ENCODE results near the gene CIC.
"Not testable (repeated sequence)": the region's sequence is repeated elsewhere in the genome, so short reads cannot be mapped to it uniquely, and the experiment has no call there.

Gene CIC

DNA sequence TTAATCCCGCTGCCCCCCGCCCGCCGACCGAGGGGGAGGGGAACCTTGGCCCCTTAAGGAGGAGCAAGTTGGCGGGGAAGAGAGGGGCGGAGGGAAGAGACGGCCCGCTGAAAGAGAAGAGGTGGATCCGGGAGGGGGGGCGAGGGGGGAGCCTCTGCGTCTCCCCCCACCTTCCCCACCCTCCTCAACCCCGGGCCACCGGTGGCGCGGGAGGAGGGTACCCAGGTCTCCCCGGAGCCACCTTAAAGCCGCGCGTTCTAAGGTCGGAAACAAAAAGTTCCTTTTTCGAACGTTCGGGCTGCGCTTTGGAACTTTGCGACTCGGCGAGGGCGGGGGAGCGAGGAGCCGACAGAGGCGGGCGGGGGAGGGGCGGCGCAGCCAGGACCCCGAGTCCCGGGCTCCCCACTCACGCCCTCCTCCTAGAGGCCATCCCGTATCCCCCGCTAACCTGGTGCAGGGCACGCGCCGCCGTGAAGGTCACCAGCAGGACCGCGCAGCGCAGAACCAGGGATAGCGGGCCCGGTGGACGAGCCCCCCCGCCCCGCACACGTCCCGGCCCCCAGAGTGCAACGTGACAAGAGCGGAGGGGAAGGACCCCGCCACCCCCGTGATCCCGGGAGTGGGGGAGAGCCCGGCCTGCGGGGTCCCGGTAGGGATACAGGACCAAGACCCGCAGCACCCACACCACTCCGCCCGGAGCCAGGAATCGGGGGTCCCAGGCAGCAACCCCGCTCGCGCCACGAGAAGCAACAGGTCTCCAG lies 14.8 kb upstream of the CIC start:
- peak; percentile 46 to 71 (median 57) for DNase-seq (ENCODE audit: low read depth in 3 of 3, low spot score in 1 of 3)

DNA sequence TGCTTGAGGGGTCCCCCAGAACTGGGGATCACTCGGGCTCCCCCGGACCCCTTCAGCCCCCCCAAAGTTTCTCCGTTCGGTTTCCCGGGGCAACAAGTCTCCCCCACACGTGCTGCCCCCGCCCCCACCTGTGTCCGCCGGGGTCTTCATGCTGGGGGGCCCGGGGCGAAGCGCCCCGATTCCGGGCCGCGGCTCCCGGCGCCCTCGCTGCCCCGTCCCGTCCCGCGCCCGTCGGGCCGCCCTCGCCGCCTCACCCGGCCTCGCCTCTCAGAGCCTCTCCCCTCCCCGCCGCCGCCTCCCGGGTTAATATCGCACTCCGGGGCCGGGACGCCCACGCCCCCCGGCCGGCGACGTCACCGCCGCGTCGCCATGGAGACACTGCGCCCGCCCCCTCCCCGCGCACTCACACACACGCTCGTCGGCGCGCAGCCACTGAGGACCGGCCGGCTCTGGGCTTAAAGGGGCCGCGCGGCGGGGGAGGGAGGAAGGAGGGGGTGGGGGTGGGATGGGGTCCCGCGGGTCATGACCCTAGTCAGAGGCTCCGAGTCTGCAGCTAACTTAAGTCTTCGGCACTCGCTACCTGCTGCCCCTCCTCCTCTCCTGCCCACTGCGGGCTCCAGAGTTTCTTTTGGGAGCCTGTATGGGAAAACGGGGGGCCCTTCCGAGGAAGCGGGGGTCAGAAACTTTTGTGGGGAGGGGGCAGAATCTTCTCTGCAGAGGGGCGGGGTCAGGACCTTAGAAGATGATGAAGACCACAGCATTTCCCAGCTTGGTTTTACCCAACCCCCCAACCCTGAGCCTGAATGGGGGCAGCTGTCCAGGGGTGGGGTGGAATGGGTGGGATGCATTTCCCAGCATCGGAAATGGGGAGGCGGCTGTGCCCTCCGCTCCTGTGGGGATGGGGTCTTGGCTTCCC lies 13.9 kb upstream of the CIC start, which contains the start of gene ERF:
ERF (minus strand) TSS at position 279 of the 916 bp plus-strand sequence; CDS start at position 150, 129 bp downstream.
- peak; percentile 82 to 95 (median 93) for DNase-seq (ENCODE audit: low read depth in 3 of 3, low spot score in 1 of 3)

DNA sequence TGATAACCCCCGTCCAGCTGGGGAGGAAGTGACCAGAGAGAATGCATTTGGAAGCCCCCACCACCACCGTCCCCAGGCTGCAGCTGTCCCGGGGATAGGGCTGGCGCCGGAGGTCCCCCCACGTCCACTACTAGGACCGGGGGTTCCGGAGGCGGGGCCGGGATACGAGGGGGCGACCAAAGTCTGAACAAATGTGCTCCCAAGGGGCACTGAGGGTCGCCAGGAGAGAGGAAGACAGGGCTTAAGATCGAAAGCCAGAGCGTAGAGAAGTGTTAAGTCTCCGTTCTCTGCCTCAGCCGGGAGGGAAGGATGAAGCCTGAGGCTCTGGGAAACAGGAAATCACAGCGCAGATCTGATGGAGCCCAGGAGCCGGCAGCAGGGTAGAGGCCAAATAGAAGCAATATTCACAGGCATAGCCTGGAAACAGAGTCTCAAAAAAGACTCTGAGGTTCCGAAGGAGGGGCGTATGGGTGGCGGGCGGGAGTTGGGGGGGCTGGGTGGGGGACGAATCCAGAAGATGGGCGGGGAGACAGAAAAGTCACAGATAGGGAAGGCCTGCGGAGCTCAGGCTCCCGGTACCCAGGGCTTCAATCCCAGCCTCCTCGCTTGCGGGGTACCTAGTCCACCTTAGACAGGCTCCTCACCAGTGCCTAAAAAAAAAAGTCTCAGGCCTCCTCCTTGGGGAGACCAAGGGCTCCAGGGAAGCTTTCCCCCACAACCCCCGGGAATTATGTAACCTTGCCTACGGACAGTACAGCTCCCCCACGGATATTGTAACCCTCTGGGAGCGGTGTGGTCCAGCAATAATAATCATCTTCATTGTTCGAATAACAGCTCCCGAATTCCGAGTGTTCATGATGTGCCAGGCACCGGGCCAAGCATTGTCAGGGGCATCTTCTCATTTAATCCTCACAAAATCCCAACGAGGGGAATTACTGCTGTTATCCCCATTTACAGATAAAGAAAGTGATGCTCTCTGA lies 13.0 kb upstream of the CIC start:
- no peak for DNase-seq (ENCODE audit: low read depth in 3 of 3, low spot score in 1 of 3)

DNA sequence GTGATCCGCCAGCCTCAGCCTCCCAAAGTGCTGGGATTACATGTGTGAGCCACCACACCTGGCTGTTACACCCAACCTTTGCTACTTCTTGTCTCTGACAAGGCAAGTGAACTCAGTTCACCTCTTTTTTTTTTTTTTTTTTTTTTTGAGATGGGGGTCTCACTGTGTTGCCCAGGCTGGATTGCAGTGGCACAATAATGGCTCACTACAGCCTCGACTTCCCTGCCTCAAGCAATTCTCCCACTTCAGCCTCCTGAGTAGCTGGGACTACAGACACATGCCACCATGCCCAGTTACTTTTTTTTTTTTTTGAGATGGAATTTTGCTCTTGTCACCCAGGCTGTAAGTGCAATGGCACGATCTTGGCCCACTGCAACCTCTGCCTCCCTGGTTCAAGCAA lies 11.2 kb upstream of the CIC start:
- DNase-seq (ENCODE audit: low read depth in 3 of 3, low spot score in 1 of 3): not testable (repeated sequence)

DNA sequence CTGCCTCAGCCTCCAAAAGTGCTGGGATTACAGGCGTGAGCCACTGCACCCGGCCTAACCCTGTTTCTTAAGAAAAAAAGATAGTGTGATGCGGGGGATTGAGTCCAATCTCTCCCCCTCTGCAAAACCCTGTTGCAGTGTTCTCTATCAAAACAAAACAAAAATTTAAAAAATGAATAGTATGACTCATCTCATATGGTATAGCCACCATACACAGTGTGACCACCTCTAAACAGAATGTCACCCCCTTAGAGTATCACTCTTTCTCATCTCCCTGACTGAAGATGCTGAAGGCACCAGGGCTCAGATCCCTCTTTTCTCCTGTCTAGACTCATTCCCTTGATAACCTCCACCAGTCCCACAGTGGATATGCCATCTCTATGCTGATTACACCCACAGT lies 7.3 kb upstream of the CIC start:
- no peak for DNase-seq (ENCODE audit: low read depth in 3 of 3, low spot score in 1 of 3)

DNA sequence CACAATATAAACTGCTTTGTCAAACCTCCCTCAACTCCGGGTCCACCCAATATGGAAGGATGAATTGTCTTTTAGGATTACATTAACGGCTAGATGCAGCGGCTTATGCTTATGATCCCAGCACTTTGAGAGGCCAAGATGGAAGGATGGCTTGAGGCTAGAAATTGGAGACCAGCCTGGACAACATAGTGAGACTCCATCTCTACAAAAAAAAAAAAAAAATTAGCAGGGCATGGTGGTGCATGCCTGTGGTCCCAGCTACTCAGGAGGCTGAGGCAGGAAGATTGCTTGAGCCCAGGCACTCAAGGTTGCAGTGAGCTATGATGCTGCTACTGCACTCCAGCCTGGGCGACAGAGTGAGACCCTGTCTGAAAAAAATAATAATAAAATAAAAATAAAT lies 2.9 kb upstream of the CIC start:
- not testable (repeated sequence) for DNase-seq (ENCODE audit: low read depth in 3 of 3, low spot score in 1 of 3)

DNA sequence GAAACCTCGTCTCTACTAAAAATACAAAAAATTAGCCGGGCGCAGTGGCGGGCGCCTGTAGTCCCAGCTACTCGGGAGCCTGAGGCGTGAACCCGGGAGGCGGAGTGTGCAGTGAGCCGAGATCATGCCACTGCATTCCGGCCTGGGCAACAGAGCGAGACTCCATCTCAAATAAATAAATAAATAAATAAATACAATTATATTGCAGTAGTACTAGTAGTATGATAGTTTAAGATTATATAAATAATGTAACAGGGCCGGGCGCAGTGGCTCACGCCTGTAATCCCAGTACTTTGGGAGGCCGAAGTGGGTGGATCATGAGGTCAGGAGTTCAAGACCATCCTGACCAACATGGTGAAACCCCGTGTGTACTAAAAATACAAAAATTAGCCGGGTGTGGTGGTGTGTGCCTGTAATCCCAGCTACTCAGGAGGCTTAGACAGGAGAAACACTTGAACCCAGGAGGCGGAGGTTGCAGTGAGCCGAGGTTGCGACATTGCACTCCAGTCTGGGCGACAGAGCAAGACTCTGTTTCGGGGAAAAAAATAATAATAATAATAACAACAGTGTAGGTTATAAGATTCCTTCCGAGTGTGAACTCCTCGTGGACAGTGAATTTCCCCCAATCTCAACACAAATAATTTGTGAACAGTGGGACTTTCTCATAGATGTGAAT lies 2.0 kb upstream of the CIC start:
- DNase-seq (ENCODE audit: low read depth in 3 of 3, low spot score in 1 of 3): not testable (repeated sequence)

DNA sequence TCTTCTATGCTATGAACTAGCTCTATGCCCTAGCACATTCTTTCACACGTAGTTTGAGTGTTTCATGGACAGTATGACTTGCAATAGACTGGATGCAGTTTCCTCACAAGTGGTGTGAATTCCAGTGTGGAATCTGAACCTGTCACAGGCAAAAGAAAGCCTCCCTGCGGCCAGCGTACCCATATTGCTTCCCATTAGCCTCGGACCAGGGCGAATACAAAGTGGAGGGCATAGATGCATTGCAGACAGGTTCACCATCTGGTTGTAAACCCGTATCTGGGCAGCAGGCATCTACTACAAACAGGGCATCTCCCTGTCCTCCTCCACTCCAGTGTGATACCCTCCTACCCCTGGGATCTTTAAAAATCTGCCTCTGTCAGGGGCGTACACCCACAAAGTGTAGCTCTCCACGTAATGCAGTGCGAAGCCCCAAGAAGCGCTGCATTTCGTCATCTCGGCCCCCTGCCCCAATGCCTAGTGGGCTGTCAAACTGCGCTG lies 1.4 kb upstream of the CIC start:
- DNase-seq (ENCODE audit: low read depth in 3 of 3, low spot score in 1 of 3): no peak

DNA sequence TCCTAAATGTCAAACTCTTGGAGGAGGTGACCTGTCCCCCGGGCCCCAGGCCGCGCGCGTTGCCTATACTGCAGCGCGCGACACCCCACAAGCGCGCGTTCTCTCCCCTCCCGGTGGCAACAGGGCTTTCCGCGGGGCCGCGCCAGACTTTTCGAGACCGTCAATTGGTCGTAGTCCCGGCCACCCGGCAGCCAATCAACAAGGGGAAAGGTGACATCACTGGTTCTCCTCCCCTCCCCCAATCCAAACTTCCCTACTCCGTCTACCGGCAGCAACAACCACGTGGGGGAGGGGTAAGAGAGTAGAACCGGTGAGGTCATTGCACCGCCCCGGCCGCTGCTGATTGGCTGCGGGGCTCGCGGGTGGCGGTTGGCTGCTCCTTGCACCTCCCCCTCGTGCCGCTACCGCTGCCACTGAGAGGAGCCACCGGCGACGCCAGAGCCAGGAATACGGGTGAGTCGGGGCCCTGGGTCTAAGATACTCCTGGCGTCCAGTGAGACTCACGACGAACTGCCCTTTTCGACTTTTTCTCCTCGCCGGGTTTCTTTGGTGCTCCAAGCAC lies 829 bp upstream of the CIC start:
- peak; percentile 88 to 98 (median 96) for DNase-seq (ENCODE audit: low read depth in 3 of 3, low spot score in 1 of 3)

DNA sequence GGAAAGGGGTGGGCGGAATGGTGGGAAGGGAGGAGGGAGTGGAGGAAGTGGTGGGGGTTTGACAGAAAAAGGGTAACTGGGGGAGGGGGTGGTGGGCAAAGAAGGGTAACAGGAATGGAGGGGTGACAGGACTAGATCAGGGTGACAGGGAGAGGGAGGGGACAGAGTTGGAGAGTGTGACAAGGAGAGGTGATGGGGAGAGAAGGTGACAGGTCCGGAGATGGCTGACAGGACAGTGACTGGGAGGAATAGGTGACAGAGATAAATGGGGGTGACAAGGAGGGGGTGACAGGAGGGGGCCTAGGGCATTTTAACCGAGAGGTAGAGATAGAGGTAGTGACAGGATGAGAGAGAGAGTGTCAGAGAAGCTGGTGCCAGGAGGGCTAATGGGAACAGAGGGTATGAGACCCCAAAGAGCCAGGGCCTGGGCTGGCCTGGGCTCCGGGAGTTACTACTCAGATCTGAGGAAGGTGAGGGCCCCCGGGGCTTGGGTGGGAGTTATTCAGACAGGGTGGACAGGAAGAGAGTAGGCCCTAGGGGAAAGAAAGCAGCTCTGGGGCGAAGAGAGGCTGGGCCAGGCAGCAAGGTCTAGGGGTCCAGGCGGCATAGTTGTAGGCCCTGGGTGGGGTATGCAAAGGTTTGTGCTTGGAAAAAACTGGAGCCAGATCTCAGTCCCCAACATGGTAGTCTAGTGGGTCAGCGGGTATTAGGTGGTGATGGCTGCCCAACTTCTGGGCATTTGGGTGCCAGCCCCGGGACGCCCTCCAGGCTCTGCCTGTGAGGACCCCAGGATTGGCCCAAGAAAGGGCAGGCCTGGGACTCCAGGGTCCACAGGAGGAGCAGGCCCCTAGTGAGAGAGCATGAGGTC lies 660 bp downstream of the CIC start:
- DNase-seq (ENCODE audit: low read depth in 3 of 3, low spot score in 1 of 3): no peak

DNA sequence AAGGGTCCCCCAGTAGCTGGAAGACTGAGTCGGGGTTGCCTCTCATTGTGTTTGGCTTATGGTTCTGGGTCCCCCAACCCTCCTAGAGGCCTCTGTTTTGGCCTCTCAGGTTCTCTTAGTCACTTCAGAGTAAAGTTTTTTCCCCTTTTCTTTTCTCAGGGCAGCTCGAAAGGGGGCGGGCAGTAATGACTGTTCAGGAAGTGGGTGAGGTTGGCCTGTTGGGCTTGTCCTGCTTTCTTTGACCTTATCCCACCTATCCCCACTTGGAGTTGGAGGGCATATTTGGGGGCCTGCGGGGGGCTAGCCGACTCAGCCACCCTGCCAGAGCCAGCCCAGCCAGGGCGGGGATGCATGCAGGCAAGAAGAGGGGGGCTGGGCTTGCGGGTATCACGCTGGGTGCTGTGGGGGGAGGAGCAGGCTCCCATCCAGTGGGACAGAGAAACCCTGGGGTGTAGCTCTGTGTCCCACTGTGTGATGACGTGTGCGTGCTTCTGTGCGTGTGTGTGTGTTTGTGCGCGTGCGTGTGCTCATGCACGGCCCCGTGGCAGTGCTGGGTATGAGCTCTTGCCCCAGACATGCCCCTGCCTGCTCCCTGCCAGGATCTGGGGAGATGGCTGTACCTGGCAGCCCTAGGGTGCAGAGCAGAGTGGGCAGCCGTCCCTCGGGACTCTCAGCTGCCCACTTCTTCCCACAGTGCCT lies 1.4 kb downstream of the CIC start:
- DNase-seq (ENCODE audit: low read depth in 3 of 3, low spot score in 1 of 3): no peak

DNA sequence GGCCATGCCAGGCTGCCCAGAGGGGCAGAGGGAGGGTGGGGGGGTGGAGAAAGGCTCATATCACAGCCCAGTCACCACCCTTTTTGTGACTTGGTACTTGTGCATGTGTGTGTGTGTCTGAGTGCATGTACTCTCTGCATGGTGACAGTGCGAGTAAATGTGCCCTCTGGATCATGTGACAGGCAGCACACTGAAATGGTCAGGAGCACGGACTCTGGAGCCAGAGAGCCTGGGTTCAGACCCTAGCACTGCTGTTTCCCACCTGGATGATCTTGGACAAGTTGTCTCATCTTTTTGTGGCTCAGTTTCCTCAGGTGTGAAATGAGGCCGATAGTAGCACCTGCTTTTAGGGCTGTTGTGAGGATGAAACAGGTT lies 2.0 kb downstream of the CIC start:
- no peak for DNase-seq (ENCODE audit: low read depth in 3 of 3, low spot score in 1 of 3)

DNA sequence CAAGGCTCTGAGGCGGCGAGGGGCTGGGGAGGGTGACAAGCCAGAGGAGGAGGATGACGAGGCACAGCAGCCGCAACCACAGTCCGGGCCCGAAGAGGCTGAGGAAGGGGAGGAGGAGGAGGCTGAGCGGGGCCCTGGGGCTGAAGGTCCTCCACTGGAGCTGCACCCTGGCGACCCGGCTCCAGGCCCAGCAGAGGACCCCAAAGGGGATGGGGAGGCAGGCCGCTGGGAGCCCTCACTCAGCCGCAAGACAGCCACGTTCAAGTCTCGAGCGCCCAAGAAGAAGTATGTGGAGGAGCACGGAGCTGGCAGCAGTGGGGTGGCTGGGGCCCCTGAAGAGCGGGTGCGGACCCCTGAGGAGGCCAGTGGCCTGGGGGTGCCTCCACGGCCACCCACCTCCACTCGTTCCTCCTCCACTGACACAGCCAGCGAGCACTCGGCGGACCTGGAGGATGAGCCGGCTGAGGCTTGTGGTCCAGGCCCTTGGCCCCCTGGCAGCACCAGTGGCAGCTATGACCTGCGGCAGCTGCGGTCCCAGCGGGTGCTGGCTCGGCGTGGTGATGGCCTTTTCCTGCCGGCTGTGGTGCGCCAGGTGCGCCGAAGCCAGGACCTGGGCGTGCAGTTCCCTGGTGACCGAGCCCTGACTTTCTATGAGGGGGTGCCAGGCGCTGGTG lies 2.9 kb downstream of the CIC start:
- no peak for DNase-seq (ENCODE audit: low read depth in 3 of 3, low spot score in 1 of 3)

DNA sequence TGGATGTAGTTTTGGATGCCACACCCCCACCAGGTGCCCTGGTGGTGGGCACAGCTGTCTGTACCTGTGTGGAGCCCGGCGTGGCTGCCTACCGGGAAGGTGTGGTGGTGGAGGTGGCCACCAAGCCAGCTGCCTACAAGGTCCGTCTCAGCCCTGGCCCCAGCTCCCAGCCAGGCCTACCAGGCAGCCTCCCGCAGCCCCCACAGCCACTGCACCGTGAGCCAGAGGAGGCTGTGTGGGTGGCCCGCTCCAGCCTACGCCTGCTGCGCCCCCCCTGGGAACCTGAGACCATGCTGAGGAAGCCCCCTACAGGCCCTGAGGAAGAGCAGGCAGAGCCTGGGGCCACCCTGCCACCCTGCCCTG lies 3.5 kb downstream of the CIC start:
- no peak for DNase-seq (ENCODE audit: low read depth in 3 of 3, low spot score in 1 of 3)

DNA sequence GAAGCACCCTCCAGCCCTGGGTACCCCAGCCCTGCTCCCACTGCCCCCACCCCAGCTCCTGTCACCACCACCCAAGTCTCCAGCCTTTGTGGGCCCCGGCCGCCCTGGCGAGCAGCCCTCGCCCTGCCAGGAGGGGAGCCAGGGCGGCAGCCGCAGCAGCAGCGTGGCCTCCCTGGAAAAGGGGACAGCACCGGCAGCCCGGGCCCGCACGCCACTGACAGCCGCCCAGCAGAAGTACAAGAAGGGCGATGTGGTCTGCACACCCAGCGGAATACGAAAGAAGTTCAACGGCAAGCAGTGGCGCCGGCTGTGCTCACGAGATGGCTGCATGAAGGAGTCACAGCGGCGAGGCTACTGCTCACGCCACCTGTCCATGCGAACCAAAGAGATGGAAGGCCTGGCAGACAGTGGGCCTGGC lies 3.9 kb downstream of the CIC start:
- no peak for DNase-seq (ENCODE audit: low read depth in 3 of 3, low spot score in 1 of 3)

DNA sequence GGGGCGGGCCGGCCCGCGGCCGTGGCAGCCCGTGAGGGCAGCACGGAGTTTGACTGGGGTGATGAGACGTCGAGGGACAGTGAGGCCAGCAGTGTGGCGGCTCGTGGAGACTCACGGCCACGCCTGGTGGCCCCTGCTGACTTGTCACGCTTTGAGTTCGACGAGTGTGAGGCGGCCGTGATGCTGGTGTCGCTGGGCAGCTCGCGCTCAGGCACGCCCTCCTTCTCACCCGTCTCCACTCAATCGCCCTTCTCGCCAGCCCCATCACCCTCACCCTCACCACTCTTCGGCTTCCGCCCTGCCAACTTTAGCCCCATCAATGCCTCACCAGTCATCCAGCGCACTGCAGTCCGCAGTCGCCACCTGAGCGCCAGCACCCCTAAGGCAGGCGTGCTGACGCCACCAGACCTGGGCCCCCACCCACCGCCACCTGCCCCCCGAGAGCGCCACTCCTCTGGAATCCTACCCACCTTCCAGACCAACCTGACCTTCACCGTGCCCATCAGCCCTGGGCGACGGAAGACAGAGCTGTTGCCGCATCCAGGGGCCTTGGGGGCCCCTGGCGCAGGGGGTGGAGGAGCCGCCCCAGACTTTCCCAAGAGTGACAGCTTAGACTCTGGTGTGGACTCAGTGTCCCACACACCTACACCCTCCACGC lies 4.5 kb downstream of the CIC start:
- no peak for DNase-seq (ENCODE audit: low read depth in 3 of 3, low spot score in 1 of 3)

DNA sequence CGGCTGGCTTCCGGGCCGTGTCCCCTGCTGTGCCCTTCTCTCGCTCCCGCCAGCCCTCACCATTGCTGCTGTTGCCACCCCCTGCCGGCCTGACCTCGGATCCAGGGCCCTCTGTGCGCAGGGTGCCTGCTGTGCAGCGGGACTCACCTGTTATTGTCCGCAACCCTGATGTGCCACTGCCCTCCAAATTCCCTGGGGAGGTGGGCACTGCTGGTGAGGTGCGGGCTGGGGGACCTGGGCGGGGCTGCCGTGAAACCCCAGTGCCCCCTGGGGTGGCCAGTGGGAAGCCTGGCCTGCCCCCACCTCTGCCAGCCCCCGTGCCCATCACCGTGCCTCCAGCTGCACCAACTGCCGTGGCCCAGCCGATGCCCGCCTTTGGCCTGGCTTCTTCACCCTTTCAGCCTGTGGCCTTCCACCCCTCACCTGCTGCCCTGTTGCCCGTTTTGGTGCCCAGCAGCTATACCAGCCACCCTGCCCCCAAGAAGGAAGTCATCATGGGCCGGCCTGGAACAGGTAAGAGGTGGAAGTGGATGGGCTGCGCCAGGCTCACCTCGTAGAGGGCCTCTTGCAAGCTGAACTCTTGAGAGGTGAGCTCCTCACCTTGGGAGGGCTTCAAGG lies 5.1 kb downstream of the CIC start:
- no peak for DNase-seq (ENCODE audit: low read depth in 3 of 3, low spot score in 1 of 3)

Measured in stimulated activated CD4-positive, alpha-beta T cell treated with anti-CD3 and anti-CD28 coated beads, TNF-alpha, amount 100 ng/mL, for 1 hour (primary cell).